NCI-H526 treated with DMSO at 0.1 percent for 48 hours (cell line): ENCODE results near the gene CMTM7.
"Not testable (repeated sequence)": the region's sequence is repeated elsewhere in the genome, so short reads cannot be mapped to it uniquely, and the experiment has no call there.

Experiments used
- DNase-seq: peaks from one replicate; lab custom pipeline; 2025; lab: John Stamatoyannopoulos, UW

The CMTM7 gene

DNA sequence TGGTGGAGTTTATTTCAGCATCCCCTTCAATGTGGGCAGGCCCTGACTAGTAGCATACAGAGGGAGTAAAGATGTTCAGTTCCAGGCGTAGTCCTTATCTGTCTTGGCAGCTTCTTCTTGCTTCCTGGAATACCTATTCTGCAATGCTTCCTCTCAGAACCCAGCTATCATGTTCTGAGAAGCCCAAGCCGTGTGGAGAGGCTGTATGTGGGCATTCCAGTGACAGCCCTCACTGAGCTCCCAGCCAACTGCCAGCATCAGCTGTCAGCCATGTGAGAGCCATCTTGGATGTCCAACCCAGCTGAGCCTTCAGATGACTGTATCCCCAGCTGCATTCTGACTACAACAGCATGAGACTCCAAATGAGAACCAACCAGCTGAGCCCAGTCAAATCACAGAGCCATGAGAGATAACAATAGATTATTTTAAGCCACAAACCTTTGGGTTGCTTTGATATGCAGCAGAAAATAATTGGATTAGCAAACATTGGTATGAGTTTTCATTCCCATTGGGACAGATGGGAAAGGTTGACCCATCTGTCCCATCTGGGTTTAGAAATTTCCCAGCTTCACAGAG is 8.4 kb upstream of the CMTM7 start:
- DNase-seq: no peak

DNA sequence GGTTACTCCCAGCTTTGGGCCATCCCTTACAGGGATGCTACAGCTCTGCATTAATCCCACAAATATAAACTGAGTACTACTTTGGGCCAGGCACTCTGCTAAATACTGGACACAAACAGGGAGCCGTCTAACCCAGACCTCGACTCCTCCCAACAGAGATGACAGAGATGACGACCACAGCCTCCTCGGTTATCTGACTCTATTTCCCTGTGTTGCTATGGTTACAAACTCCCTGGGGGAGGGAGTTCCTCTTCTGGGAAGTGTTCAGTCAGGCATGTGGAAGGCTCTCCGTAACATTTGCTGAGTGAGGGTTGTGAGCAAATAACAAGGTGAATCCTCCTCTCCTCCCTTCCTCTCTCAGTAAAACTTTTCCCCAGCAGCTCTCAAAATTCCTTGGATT is 6.7 kb upstream of the CMTM7 start:
- DNase-seq: peak; percentile 35

DNA sequence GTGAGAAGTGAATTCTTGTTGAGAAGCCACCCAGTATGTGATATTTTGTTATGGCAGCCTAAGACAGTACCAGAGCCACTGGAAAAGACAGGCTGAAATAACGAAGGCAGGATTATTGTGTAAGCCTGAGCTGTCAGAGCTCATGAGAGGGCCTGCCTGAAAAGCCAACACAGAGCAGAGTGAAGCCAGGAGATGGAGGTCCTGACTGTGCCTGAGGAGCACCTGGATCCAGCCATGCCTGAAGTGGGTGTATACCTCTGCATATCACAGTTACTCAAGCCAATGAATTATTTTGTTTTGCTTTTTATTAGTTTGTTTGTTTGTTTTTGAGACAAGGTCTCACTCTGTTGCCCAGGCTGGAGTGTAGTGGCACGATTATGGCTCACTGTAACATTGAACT is 4.1 kb upstream of the CMTM7 start:
- DNase-seq: no peak

DNA sequence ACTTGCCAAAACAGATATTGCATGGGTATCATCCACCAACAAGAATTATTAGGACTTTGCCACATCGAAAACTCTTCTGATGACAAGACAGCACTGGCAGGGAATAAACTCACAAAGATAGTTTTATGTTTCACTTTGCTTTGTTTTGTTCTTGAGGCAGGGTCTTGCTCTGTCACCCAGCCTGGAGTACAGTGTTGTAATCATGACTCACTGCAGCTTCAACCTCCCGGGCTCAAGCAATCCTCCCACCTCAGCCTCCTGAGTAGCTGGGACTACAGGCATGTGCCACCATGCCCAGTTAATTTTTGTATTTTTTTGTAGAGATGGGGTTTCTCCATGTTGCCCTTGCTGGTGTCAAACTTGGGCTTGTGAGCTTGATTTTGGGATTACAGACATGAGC is 2.1 kb upstream of the CMTM7 start:
- DNase-seq: not testable (repeated sequence)

DNA sequence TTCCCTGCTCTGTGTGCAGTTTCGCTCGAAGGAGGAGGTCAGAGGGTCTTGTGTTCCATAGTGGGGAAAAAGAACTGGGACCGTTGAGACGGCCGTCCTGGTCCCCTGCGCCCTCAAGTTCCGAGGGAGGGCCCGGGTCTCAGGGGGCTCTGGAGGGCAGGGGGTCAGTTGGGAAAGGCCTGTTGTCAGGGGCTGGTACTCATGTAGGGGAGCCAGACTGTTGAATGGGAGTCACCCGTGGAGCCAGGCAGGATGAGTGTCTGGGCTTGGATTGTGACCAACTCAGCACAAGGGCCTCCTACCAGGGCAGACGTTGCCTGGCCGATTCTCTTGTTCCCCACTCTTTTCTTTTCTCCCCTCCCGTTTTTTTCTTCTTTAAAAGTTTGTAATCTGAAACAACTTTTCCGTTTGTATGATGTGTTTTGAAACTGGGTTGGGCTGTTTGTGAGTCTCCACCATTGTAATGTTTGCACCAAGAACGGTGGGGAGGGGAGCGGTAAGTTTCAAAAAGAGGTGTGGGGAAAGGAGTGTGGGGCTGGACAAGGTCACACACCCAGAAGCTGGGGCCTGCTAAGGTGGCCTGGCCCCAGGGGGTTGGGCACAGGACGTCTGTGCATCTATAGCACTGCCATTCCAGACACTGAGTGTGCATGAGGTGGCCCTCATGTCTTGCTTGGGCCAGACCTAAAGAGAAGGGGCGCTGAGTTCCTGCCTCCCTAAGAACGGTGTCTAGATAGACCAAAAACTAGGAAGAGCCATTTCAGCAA is 1.1 kb downstream of the CMTM7 start:
- DNase-seq: no peak

DNA sequence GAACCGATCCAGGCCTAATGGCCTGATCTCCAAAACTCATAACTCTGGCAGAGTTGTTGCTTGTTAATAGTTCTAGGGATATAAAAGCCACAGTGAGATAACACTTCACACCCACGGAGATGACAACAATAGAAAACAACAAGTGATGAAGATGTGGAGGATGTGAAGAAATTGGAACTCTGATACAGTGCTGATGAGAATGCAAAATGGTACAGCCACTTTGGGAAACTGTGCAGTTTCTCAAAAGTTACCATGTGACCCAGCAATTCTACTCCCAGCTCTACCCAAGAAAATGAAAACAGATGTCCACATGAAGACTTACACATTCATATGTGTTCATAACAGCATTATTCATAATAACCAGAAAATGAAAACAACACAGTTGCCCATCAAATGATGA is 3.8 kb downstream of the CMTM7 start:
- no peak for DNase-seq

DNA sequence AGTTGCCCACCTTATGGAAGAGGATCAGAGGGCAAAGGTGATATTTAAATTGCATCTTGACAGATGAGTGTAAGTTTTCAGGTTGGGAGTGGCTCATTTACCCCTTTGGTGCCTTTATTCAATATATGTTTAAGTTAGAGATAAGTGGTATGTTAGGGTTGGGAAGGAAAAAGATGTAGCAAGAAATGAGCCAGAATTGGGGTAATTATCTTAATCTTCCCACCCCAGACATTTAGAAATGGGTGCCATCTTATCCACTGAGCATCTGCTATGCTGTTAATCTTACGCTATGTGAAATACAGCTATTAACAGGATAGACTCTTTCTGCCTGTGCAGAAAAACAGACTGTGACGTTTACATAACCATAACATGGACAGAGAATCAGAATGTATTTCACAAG is 6.3 kb downstream of the CMTM7 start:
- no peak for DNase-seq

DNA sequence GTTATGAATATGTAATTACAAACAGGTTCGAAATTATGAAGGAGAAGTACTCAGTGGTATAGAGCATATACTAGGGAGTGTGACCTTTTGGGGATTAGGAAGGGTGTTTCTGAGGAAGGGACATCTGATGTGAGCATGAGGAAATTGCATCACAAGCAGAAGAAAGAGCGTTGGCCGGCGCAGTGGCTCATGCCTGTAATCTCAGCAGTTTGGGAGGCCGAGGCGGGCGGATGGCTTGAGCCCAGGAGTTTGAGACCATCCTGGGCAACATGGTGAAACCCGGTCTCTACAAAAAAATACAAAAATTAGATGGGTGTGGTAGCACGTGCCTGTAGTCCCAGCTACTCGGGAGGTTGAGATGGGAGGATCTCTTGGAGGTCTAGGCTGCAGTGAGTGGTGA is 6.9 kb downstream of the CMTM7 start:
- no peak for DNase-seq

DNA sequence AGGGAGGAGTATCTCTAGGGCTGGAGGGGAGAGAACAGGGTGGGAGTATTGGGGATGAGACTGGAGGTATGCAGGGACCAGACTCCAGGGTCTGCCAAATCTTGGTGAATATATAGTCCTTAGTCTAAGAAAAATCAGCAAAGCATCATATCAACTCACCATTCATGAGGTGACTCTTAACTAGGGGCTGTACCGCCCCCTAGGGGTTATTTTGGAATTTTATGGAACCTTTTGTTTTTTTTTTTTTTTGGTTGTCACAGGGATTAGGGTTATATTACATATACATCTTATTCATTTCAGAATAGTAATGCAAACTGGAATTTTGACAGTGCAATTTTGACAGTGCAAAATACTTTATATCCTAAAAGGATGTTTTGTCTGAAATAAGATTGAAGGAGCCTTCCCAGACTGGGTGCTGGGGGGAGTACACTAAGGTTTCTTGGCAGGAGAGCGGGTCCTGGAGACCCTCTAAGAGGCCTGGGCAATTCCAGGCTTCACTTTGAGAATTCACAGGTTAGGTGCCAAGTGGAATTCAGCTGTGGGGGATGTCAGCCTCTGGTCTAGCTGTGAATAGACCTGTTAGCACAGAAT is 7.5 kb downstream of the CMTM7 start:
- DNase-seq: no peak

DNA sequence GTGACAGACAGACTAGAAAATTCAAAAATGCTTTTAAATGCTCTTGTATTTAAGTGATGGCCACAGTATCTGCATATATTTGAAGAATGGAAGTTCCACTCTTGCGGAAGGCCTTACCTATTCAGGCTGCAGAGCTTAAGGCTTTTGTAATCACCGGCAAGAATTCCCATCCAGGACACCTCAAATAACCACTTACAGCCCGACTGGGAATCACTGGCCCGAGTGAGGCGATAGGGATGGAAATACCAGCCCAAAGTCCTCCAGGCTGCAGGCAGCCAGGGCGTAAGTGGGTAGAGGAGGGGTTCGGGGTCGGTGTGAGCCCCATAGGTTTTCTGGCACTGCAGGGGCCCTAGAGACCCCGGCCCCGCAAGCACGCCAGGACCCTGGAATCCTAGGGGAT is 9.5 kb downstream of the CMTM7 start:
- no peak for DNase-seq

DNA sequence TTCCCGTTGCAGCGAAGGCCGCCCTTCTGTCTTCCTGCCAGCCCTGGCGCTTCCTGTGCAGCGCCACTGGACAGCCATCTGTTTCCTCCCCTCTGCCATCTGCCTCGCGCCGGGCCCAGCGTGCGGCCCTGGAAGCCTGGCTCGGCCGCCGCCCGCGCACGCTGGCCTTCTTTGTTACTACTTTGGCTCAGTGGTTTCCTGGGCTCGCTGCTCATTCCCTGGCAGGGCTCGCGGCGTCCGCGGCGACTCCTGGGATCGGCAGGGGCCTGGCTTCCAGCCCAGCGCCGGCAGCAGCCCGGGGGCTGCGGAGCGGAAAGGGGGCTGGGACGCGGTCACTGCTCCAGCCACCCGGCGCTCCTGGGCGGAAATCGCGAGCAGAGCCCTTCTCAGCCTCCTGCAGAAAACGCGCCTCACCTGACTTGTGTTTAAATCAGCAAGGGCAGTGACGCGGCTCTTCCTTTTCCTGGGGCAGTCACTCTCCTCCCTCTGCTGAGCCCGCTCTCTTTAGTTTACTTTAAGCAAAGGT is 10.0 kb downstream of the CMTM7 start:
- peak; percentile 49 for DNase-seq

DNA sequence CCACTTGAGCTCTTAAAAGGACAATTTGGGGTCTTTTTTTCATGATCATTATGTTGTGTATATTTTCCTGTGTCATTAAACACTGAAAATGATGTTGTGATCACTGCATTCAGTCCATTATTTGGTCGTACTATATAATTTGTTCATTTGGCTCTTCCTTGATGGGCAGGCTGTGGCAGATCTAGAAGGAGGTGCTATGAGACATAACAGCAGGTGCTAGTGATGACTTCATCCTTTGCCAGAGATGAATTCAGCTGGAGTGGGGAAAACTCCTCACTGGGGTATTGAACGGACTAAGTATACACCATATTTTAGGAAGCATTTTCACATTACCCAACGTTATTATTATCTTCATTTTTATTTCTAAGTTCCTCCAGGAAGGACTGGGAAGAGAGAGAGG is 12.0 kb downstream of the CMTM7 start:
- DNase-seq: no peak

DNA sequence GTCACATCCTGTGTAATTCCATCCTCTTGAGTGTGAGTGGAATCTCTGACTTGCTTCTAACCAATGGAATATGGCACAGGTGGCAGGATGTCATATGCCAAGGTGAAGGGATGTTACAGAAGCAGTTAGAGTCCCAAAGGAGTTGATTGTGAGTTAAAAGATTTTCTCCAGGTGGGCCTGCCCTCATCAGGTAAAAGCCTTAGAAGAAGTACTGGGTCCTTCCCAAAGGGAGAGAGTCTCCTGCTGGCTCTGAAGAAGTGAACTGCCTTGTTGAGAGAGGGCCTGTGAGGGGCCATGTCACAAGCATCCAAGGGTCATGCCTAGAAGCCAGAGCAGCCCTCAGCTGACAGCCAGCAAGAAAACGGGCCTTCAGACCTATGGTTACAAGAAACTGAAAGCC is 13.1 kb downstream of the CMTM7 start:
- DNase-seq: no peak

DNA sequence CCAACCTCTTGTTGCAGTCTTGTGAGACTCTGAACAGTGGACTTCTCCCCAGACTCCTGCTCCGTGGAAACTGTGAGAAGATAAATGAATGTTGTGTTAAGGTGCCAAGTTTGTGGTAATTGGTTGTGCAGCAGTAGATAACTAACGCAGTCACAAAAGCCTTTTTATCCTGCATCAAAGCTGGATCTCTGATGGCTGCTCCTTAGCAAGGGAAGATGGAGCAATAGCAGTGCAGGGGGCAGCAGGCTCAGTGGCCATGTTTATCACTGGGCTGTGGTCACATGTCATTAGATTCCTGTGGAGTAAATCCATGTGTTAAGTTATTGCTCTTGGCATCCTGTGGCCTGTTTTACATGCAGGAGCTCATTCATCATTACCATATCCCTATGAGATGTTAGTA is 13.5 kb downstream of the CMTM7 start:
- DNase-seq: no peak

DNA sequence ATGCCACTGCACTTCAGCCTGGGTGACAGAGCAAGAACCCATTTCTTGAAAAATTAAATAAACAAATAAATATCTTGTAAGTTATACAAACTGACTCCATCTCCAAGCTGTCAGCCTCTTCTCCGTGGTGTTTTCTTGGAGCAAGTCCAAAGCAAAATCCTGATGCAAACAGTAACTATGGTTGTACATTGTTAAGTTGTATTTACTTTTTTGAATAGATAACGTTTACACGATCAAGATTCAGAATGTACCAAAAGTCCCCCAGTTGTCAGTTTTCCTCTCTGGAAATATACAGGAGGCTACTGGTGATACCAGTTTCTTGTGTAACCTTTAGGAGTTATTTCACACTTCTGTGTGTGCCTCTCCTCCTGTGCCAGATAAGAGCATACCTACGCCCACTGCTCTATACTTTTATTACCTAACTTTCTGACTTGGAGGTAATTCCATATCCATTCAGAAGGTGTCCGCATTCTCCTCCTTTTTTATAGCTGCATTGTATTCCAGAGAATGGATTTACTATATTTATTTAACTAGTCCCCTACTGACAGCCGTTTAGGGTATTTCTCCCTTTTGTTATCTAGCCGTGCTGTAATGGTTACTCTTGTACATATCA is 14.2 kb downstream of the CMTM7 start:
- DNase-seq: no peak

DNA sequence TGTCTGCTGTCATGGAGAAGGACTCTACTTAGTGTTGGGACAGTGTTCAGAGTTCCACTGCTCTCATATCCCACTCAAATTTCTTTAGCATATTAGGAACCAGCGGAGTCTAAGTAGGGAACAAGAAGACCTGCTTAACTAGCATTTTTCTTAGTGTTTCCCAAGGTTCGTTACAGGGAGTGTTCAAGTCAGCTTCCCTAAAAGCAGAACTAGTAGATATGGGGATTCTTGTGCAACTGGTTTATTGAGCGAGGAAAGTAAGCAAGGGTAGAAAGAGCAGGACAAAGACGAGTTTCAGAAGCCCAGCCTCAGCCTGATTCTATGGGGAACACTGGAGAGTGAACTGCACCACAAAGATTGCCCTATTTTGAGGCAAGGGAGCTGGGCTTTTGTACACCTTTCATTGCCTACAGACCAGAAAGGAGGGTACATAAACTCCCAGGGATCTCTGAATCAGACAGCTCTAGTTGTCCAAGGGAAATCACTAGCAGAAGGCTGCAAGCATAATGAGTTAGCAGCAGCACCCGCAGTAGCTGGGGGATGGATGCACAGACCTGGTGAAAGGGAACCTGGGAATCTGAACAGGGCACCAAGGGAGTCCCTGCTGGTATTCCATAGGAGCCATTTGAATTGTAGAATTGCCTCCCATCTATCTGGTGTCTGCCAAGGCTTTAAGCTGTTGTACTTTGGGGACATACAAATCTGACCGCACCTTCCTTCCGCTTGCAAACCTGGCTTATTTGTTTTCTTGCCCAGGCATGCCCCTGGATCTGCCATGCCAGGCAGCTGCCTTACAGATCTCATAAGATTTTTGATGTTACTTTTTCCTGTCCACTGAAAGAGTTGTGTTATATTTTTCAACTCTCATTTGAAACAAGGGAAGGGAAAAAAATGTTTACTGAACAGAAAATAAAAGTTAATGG is 15.1 kb downstream of the CMTM7 start:
- DNase-seq: peak; percentile 81

DNA sequence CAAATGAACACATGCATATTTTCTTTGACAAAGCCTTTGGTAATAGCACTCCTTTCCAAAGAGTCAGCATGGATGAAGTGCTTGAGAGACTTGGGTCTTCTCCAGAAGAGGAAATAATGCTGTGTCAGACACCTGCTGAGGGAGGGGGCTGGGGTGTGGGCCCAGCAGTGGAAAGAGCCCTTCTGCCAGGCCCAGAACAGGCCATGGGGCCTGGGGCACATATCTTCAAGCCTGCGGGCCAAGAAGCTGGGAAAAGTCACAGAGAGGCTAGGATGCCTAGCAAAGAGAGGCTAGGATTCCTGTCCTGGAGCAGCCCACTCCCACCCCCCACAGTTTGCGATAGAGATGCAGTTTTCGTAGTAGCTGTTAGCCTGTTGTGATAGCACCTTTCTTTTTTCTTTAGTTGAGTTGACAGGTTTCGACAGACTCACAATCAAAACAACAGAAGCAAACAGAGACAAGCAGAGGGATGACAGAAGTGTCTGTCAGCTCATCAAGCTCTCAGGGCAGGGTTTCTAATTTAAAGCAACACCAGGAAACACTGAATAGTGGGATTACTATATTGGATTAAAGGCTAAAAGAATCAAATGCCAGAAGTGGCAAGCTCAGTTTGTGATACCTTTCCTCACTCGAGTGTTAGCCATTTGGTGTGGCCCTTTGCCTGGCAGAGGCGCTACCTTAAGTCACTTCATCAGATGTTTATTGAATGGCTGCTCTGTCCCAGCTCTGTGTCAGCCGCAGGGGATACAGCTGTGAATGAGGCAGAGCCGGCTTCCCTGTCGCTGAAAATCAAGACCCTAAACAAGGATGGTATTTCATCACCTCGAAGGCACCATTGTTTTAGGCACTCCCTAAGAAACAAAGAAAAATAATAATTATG is 19.0 kb downstream of the CMTM7 start:
- DNase-seq: no peak

DNA sequence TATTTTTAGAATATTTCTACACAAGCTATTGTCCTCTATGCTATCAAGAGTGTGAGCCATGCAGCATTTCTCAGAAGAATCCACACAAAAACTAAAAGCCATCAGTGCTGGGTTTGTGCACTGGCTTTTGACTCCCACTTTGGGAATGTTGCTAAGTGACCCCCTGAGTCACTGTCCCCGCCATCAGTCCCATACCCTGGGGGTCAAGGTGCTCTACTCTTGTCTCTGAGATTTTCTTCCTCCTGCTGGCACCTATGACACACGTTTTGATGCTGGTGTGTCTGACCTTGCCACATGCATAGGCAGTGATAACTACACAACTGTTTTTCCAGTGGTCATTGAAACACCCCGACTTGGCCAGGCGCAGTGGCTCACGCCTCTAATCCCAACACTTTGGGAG is 19.8 kb downstream of the CMTM7 start:
- DNase-seq: no peak

DNA sequence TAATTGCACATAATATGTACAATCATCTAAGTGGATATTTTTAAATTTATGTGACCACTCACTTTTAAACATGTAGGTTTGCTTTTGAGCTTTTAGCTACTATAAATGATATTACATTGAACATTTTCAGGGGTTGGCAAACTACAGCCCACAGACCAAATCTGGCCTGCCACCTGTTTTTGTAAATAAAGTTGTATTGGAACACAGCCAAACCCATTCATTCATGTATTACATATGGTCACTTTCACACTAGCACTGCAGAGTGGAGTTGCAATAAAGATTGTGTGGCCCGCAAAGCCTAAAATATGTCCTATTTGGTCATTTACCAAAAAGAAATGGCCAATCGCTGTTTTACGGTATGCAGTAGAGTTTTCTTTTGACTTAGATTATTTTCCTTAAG is 21.2 kb downstream of the CMTM7 start:
- no peak for DNase-seq

DNA sequence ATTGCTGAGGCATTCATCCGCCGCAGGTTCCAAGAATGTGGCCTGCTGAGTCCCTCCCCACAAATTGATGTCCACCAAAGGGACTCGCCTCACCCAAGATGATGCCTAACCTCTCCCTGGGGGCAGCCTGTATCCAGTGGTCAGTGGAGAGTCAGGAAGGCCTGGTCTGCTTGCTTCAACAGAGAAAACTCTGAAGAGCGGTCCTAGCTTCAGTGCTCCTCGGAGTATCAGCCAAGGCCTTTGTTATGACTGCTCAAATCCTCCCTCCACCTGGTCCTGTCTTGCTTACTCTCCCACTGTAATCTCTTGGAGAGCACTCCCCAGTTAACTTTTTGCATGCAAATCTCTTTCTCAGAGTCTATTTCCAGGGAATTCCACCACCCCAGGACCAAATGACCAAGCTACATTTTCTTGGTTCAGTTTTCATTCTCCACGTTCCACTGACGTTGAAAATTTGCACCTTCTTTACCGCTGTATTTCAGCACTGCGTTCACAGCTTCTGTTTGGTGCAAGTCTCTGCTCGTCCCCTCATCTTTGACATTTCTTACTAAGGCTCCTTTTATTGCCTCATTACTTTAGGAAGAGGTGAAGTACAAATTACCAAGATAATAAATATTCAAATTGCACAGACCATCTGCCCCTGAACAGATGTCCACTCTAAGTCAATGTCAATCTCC is 22.3 kb downstream of the CMTM7 start:
- DNase-seq: no peak
